Dedifferentiated amniotic fluid mesenchymal stem cell (primary cell): ENCODE measurements around the gene KDM3A.

Experiments used
- DNase-seq: peaks from one replicate; pipeline ENCODE4 v3.0.0-alpha.2; 2016; ENCODE audit errors: extremely low spot score

The KDM3A gene, protein sequence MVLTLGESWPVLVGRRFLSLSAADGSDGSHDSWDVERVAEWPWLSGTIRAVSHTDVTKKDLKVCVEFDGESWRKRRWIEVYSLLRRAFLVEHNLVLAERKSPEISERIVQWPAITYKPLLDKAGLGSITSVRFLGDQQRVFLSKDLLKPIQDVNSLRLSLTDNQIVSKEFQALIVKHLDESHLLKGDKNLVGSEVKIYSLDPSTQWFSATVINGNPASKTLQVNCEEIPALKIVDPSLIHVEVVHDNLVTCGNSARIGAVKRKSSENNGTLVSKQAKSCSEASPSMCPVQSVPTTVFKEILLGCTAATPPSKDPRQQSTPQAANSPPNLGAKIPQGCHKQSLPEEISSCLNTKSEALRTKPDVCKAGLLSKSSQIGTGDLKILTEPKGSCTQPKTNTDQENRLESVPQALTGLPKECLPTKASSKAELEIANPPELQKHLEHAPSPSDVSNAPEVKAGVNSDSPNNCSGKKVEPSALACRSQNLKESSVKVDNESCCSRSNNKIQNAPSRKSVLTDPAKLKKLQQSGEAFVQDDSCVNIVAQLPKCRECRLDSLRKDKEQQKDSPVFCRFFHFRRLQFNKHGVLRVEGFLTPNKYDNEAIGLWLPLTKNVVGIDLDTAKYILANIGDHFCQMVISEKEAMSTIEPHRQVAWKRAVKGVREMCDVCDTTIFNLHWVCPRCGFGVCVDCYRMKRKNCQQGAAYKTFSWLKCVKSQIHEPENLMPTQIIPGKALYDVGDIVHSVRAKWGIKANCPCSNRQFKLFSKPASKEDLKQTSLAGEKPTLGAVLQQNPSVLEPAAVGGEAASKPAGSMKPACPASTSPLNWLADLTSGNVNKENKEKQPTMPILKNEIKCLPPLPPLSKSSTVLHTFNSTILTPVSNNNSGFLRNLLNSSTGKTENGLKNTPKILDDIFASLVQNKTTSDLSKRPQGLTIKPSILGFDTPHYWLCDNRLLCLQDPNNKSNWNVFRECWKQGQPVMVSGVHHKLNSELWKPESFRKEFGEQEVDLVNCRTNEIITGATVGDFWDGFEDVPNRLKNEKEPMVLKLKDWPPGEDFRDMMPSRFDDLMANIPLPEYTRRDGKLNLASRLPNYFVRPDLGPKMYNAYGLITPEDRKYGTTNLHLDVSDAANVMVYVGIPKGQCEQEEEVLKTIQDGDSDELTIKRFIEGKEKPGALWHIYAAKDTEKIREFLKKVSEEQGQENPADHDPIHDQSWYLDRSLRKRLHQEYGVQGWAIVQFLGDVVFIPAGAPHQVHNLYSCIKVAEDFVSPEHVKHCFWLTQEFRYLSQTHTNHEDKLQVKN (N-terminal part only)

DNA sequence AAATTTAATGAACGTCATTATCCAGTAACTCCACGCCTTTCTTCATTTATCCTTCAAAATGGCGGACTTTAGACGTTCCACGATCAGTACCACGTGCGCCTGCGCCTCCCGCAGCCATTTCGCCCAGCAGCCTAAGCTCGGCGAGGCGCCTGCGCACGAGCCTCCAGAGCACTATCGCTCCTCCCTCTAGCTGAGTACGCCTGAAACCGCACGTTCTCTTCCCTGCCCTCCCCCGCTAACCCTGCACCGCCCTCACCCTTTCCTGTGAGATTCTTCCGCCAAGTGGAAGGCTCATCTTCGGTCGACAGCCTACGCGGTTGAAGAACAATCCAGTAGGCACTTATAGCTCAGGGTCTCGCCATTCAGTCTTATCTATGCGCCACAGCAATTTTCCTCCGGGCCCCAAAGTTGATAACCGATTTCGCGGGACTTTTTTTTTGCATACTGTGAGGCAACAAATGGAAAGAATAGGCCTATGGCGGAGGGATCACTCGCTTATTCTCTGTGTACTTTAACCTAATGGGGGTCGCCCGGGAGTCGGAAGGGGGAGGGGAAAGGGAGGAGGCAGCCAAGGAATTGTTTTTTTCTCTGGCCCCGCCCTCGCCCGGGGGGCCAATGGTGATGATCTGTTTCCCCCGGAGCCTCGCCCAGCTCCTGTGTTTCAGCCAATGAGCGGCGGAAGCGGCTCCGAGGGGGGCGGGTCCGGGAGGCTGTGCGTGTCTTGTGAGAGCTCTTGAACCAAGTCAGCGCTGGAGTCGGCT, at the start of gene KDM3A:
TSS of gene KDM3A (plus strand) at position 741 of the 761 bp plus-strand sequence. CDS start 677 bp downstream, outside the sequence.
- DNase-seq, result peak; percentile 99

DNA sequence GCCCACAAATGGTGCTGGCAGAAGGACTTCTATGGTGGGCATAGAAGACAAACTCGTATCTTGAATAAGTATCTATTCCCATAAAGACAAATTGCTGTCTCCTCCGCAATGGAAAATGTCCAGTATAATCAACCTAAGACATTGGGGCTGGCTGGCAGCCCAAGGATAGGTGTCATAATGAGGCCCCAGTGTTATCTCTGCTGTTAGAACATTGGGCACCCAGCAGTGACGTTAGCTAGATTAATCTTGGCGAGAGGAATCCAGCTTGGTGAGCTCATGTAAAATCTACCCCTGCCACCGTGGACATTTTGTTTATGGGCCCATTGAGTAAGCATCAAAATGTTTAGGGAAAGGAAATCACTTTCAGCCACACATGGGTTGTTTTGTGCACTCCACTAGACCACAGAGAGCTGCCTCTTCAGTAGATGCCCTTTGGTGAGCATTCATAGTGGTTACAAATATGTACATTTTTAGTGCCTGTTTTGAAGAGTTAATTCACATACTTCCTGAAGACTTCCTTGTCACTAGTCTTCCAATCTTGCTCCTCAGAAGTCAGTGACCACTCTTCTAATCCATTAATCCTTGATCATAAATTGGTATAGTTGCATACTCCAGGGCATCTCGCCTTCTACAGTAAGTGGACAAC, 48.2 kb upstream of the KDM3A start:
- DNase-seq, result no peak

DNA sequence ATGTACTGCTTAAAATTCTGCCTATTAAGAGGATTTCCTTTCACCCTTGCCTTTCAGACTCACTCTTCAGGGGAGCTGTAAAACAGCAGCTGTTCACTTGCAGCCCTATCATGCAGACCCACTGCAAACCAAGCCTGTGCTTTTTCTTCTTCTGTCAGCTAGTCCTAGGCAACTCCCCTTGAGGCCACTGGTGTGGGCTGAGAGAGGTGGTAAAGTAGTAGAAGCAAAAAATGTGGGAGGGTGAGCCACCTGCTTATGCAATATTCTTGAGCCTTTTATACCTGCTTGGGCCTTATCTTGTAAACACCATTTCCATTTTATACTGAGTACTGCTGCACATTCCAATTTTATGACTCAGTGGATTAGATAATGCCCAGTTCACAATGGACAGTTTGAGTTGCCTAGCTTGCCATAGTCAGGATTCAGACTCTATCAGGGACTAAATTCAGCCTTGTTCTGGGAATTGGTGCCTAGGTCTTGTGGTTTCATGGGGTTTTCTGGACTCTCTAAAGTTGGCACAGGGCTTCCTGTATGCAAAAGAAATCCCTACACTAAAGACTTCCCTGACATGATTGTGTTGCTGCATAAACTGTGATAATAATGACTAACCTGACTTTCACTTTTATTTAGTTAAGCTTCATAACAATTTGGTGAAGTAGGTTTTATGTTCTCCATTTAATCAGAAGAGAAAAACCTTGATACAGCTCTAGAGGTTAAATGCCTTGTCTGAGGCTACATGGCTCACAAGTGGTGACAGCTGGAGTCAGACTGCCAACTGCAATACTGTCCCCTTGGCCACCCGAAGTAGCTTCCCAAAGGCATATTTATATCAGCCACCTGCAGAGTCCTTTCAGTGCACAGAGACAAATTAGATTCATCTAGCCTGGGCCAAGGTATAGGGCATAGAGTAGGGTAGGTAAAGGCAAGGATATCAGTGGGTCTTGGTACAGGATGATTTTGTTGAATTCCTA, 47.4 kb upstream of the KDM3A start:
- no peak for DNase-seq

DNA sequence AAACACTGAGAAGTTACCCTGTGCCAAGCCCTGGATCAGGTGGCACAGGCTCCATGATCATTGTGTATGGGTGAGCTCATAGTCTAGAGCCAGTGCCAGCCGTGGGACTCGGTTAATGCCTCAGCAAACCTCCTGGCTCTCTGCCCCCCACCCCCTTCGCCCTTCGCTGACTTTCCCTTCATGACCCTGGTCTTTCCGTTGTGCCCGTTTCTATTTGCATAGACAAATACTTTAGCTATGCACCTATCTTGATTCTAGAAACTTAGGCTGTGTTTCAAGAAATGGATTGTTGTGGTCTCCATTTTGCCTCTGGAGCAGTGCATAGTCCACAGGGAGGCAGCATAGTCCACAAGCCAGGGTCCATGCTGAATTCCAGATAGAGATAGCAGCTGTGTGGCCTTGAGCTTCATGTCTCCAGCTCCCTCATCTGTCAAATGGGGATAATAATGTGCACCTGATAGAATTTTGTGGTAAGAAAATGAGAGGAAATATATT, 44.8 kb upstream of the KDM3A start:
- no peak for DNase-seq

DNA sequence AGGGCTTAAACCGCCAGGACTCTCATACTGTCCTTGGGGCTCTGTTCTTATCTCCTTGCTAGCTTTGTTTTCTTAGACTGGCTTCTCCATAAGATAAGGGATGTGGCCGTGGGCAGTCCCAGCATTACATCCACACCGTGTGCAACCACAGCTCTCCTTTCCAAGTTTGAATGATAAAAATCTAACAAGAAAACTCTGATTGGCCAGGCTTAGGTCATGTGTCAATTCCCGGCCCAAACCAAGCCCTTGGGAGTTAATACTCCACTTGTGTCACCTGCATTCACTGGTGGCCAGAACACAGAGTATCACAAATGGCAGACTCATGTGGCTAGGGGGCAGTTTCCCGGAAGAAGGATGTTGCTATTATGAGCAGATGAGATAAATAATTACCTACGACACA, 43.2 kb upstream of the KDM3A start:
- no peak for DNase-seq

DNA sequence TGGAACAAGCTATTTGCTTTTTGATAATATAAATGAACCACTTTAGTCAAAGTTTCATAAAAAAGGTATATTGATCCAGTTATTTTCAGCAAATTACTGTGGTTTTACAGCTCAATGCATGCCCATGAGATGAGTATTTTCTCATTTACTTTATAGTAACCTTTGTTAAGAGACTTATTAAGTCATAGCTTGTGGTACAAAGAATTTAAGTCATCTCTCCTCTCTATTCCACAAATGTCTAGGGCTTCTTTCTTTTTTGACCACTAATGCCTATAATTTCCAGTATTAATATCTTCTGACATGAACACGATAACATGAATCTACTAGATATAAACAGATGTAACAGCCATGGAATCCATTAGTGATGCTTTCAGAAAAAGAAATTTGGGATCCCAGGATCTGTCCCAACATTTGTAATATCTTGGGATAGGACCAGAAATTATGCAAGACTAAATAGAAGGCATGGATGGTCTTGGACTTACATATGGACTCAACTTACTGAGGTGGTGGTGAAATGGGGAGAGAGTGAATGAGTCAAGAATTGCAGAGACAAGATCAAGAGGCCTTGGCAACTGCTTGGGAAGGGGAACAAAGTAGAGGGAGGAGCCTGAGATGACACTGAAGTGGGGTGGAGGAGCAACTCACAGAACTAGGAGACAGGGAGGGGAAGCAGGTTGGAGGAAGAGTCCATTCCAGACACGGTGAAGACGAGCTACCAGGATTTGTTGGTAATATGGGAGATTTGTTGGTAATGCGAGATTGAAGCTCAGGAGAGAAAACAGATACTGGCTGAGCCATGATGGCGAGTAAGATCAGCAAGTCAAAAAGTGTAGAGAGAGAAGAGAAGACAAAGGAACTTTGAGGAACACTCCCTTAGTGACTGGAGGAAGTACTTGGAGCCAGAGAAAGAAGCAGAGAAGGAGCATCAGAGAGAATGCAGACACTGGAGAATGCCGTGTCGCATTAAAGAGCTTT, 42.4 kb upstream of the KDM3A start:
- DNase-seq, result no peak

DNA sequence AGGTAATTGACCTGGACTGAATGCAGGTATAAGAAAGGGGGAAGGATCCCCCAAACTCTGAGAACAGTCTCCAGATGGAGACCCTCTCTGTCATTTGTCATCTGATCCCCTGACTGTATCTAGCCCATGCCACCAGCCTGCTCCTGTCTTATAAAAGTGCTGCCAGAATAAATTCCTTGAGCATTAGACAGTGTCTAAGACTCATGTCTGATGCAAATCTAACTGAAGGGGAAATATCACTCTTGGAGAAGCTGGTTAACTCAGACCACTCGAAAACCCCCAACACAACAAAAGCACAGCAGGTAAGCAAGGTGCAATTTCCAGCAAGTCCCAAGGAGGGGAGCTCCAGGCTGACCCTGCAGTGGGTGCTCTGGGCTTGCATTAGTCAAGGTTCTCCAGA, 40.9 kb upstream of the KDM3A start:
- DNase-seq, result no peak

DNA sequence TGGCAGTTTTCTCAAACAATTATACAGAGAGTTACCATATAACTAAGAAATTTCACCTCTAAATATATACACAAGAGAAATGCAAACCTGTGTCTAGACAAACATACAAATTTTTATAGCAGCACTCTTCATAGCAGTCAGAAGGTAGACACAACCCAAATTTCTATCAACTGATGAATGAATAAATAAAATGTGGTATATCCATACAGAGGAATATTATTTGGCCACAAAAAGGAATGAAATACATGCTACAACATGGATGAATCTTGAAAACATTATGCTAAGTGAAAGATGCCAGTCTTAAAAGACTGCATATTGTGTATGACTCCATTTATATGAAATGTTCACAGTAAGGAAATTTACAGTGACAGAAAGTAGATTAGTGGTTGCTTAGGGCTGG, 30.6 kb upstream of the KDM3A start:
- DNase-seq, result no peak

DNA sequence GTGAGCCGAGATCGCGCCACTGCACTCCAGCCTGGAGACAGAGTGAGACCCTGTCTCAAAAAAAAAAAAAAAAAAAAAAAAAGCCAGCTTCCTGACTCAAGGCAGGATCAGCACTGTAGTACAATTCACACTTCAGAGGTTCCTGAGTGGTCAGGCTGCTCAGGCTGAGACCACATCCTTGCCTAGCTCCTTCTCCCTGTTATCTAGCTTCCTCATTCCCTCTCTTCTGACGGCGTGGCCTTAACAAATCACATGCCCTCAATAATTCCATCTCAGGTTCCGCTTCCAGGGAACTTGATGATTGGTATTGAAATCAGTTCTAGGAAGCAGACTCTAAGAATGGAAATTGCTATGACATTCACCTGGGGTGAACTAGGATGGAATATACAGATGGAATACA, 29.8 kb upstream of the KDM3A start:
- DNase-seq, result no peak

DNA sequence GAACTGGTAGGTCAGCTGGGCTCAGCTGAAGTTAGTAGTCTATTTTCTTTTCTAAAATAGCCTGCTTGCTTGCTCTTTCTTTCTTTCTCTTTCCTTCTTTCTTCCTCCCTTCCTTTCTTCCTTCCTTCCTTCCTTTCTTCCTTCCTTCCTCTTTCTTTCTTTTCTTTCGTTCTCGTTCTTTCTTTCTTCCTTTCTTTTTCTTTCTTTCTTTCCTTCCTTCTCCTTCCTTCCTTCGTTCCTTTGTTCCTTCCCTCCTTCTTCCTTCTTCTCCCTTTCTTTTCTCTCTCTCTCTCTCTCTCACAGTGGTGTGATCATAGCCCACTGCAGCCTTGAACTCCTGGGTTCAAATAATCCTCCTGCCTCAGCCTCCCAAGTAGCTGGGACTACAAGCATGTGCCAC, 29.2 kb upstream of the KDM3A start:
- DNase-seq, result no peak

DNA sequence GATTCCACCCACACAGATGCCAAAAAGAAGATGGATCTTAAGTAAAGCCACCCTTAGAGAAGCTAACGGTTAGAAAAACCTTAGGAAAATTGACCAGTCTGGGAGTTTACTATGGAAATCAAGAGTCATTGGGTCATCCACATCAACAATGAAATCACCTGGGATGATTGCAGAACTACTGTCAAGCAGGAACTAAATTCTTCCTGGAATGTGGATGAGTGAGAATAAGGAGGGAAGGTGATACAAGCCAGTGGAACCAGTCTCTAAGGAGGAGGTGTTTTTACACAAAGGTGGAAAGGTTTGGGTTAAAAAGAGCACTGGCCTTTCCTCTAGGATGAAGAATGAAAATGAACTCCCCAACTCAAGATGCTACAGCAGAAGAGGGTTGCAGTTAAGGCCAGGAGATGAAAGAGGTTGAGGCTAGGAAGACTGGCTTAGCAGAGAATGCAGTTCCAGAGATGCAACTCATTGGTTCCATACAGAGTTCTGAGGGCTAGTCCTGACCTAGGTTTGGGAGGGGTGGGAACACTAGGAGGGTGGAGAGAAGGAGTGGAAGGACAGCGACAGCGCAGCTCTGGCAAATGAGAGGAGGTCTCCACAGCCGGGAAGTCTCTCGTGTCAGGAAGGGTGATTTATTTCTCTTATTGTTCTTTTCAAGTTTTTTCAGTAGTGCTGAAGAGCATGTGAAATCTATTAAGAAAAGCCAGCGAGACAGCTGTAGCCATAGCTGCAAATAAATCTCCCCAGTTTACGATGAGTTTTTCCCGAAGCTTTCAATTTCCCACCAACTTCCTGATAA, 27.7 kb upstream of the KDM3A start:
- DNase-seq, result no peak

DNA sequence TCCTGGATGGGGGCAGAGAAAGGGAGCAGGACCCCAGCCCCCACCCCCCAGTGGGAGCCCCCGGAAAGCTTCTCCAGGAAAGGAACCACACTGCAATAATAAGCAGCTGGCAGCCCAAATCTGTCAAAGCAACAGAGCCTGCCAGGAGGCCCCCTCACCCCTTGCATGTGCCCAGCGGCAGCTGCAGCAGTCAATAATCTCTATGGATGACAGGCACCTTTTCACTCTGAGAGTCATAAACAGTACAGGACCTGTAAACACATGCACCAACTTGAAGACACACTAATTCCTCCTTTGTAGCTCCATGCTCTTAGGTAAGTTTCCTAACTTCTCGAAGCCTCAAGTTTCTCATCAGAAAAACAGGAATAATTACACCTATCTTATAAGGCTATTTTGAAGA, 26.2 kb upstream of the KDM3A start:
- no peak for DNase-seq

DNA sequence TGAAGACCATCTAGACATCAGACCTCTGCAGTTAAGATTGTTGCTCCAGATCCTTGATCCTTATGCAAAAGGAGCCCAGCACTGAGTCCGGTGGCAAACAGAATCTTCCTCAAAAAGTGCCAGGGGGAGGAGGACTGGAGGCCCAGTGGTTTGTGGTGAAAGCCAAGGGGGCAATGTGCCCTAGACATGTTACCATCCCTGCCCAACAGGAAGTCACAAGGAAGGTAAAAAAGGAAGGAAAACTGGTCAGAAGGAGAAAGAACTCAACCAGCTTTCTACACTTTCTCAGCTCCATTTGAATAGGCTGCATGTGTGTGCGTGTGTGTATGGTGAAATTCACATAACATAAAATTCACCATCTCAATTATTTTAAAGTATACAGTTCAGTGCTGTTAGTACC, 25.0 kb upstream of the KDM3A start:
- no peak for DNase-seq

DNA sequence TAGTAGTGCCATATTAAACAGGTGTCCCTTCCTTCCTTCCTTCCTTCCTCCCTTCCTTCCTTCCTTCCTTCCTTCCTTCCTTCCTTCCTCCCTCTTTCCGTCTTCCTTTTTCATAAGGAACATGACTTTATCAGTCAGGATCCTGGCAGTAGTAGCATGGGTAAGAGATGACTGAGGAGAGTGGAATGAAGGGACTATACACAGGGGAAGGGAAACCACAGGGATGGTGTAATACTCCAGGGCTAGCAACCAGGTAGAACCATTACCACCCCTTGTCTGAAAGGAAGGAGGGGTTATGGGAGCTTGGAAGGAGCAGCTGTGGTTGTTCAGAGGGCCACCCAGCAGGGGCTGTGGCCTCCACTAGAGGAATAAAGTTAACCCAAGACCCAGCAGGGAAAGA, 23.2 kb upstream of the KDM3A start:
- DNase-seq, result no peak

DNA sequence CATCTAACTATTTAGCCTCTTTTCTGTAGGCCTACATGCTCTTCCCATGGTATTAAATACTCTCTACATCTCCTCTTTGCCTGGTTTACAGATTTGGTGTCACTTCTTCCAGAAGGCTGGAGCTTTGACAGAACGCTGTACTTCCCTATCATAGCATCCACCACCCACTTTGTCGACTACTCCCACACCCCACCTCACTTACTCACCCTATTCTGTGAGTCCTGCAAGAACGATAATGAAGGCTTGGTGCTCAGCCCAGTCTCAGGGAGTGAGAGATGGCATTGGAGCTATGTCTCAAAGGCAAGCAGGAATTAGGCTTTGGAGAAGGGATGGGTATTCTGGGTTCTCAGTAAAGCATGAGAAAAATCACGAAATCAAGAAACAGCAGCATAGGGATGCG, 20.3 kb upstream of the KDM3A start:
- no peak for DNase-seq

DNA sequence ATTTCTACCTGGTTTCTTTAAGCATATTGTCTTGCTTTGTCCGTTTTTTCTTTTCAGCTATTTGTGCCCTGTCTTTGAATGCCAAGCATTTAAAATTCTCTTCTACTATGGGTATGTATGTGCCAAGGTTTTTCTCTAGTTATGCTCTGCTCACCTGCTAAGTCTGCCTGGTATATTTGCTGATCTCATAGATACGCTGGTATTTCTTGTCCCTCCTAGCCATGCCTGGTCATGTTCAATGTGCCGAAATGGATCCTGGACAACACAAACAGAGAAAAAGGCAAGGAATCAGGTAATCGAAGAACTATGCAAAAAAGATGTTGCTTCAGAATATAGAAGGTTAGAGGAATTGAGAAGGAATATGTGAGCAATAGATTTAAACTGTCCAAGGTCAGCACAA, 14.9 kb upstream of the KDM3A start:
- DNase-seq, result no peak

DNA sequence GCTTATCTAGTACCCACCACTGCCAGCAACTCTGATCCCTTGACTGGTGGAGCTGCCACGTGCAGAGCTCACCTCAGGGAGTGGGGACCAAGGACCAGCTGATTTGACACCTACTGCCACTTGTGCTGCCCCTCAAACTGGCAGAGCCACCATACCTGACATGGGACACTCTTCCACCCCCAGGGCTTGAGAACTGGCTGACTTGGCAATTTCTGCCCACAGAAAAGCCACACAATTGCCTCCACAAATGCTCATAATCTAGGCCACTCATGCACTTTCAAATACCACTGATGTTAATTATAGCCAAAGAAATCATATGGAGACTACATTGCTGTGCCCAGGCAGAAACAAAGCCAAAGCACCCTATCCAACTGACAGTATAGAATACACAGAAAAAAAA, 11.8 kb upstream of the KDM3A start:
- DNase-seq, result no peak
